AG10803 (cell line): Measurements from ENCODE around the gene PARP14.
"Not testable (repeated sequence)": the region's sequence is repeated elsewhere in the genome, so short reads cannot be mapped to it uniquely, and the experiment has no call there.

ENCODE experiments used
- DNase-seq: peaks from one replicate; pipeline ENCODE4 v3.0.0; 2010; ENCODE audit warnings: low read depth
- H3K4me3 ChIP-seq: 2 replicates; pipeline ENCODE4 v1.5.1; 2011; ENCODE audit warnings: mild to moderate bottlenecking, low read length, control low read depth
- CTCF ChIP-seq: conservative IDR thresholded peaks from 2 replicates; pipeline ENCODE4 v1.5.1; 2011; ENCODE audit warnings: mild to moderate bottlenecking, low read length, control low read depth, inconsistent platforms

The PARP14 gene

DNA sequence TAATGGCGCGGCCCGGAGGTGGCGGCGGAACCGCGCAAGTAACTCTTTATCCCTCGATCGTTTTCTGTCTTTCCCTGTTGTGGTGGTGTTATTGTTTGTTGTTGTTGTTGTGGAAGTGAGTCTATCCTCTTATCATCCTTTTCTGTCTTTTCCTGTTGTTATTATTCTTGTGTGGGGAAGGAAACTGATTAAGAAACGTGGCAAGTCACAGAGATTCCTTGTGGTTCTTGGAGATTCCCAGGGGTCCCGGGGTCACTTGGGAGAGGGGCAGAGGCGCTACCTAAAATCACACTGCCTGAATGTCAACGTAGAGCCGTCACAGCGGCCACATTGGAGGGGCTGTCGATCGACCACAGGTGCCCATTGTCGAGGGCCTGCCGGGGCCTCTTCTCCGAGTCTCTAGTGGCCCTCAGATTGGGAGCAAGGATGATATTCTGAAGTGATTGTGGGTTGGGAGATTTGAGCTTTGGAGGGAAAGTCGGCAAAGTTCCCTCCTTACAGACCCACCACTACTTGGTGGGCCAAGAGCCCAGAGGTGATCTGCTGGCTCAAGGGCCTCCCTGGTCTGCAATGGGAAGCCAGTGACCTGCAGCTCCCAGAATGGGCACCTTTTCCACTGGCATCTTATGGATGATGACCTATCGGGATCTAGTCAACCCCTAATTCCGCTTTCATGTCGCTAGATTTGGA lies 790 bp downstream of the PARP14 start:
- peak overlapping the region; percentile 84 for H3K4me3 ChIP-seq
- no peak for DNase-seq
- no peak for TF ChIP-seq CTCF

- DNase-seq = no peak
- peak overlapping the region; percentile 84 for H3K4me3 ChIP-seq
- no peak for TF ChIP-seq CTCF
Observed at GRCh38 chr3:122681974-122682409, 1.4 kb downstream of the PARP14 start.

- not testable (repeated sequence) for H3K4me3 ChIP-seq, DNase-seq
Observed at GRCh38 chr3:122682778-122683411, 2.3 kb downstream of the PARP14 start.

DNA sequence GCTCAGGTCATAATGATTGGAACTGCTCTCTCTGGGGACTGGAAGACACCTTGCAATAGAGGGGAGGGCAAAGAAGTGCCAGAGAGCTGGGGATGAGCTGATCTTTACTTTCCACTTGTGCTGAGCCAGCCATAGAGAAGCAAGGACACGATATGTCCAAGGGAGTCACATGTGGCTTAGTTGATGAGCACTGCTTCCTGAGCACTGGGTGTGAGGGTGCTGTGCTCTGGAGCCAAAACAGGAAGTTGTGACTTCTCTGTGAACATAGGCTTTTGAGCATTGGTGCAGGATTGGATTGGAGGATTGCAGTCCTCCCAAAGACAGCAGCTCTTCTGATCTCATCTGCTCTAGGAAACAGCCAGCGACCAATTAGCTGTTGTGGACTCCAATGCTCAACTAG lies 6.7 kb downstream of the PARP14 start:
- DNase-seq = no peak
- no peak overlapping the region for H3K4me3 ChIP-seq
- no peak for TF ChIP-seq CTCF

GRCh38 chr3:122688996-122689395 lies 8.4 kb downstream of the PARP14 start:
- TF ChIP-seq CTCF = no peak
- no peak overlapping the region for H3K4me3 ChIP-seq
- DNase-seq = no peak

DNA sequence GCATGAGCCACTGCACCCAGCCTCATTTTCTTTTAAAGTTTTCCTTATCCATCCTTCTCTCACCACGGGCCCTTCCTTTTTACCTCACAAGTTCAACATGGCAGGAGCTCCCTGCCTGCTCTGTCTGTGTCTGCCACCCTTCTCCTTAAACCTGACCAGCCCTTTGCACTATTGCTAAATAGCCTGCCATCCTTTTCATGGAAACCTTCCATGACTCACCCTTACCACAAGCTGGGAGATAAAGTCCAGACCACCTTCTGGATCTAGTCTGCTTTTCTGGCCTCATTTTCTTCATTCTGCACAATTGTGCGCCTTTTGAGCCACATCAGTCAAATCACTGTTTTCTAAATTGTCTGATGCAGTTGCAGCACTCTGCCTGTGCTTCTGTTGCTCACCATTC lies 8.9 kb downstream of the PARP14 start:
- DNase-seq = peak; percentile 14
- no peak for TF ChIP-seq CTCF
- no peak overlapping the region for H3K4me3 ChIP-seq

DNA sequence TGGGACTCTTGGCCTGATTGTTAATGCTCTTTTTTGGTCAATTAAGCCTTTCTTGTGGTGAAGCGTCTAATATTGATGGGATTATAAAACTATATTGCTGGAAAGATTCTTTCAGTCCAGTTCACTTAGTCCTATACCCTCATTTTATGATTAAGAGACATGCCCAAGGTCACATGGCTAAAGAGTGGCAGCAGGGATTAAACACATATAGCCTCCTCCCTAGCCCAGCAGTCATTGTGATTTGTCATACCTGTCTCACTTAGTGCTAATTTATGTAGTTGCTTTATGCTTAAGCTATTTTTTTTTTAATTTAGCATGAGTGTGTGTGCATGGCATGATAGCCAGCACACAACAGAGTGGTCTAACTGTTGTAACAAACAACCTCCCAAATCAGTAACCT lies 9.5 kb downstream of the PARP14 start:
- no peak for TF ChIP-seq CTCF
- H3K4me3 ChIP-seq = no peak overlapping the region
- no peak for DNase-seq
